Mesenchymal stem cell (in vitro differentiated cells and primary cell): ENCODE measurements around the gene UGT2B17.

Source experiments
- DNase-seq: peaks from one replicate; pipeline ENCODE4 v3.0.0-alpha.2; 2013
- H2AFZ ChIP-seq: one replicate; pipeline ENCODE4 v1.6.1; 2013; ENCODE audit warnings: low read depth, mild to moderate bottlenecking, control low read depth, inconsistent platforms, low read length, moderate library complexity
- H2AK5ac ChIP-seq: 2 replicates; pipeline ENCODE4 v1.6.1; 2013; ENCODE audit warnings: low read length, moderate library complexity, mild to moderate bottlenecking, inconsistent platforms; ENCODE audit not compliant: severe bottlenecking
- H2BK120ac ChIP-seq: one replicate; pipeline ENCODE4 v1.6.1; 2013; ENCODE audit warnings: low read depth, mild to moderate bottlenecking, inconsistent platforms, low read length, moderate library complexity
- H2BK12ac ChIP-seq, 2 experiments: one replicate each; pipeline ENCODE4 v1.6.1; 2013; ENCODE audit warnings: inconsistent platforms in 2 of 2, low read length in 2 of 2, mild to moderate bottlenecking in 2 of 2, moderate library complexity in 2 of 2, control low read depth in 1 of 2
- H2BK15ac ChIP-seq: one replicate; pipeline ENCODE4 v1.6.1; 2013; ENCODE audit warnings: mild to moderate bottlenecking, low read depth, inconsistent platforms; ENCODE audit not compliant: poor library complexity, severe bottlenecking
- H2BK5ac ChIP-seq: 2 replicates; pipeline ENCODE4 v1.6.1; 2013; ENCODE audit warnings: low read depth, mild to moderate bottlenecking, low read length, control low read depth, inconsistent platforms; ENCODE audit not compliant: poor library complexity, severe bottlenecking
- H3K14ac ChIP-seq, 2 experiments: one replicate each; pipeline ENCODE4 v1.6.1; 2013; ENCODE audit warnings: inconsistent platforms in 2 of 2, low read length in 2 of 2, control low read depth in 1 of 2, mild to moderate bottlenecking in 1 of 2, moderate library complexity in 1 of 2
- H3K18ac ChIP-seq, 2 experiments: one replicate each; pipeline ENCODE4 v1.6.1; 2013; ENCODE audit warnings: inconsistent platforms in 2 of 2, low read length in 2 of 2, control low read depth in 1 of 2, low read depth in 1 of 2, mild to moderate bottlenecking in 1 of 2
- H3K23ac ChIP-seq, 2 experiments: one replicate each; pipeline ENCODE4 v1.6.1; 2013; ENCODE audit warnings: inconsistent platforms in 2 of 2, low read length in 2 of 2, mild to moderate bottlenecking in 2 of 2, moderate library complexity in 2 of 2, control low read depth in 1 of 2
- H3K27ac ChIP-seq: 2 replicates; pipeline ENCODE4 v1.5.1; 2013; ENCODE audit warnings: mild to moderate bottlenecking, moderate library complexity, low read length, control low read depth, inconsistent platforms; ENCODE audit not compliant: poor library complexity, severe bottlenecking
- H3K27me3 ChIP-seq, 2 experiments: 2 replicates each; pipeline versions ENCODE4 v1.6.1 to v1.7.0; 2013; ENCODE audit warnings: low read length in 2 of 2, mild to moderate bottlenecking in 2 of 2, moderate library complexity in 2 of 2, control low read depth in 1 of 2, inconsistent platforms in 1 of 2; ENCODE audit not compliant: control insufficient read depth in 1 of 2, insufficient read depth in 1 of 2
- H3K36me3 ChIP-seq, 2 experiments: 2 replicates each; pipeline versions ENCODE4 v1.6.1 to v1.7.0; 2013; ENCODE audit warnings: low read length in 2 of 2, control low read depth in 1 of 2, inconsistent platforms in 1 of 2, low read depth in 1 of 2, mild to moderate bottlenecking in 1 of 2; ENCODE audit not compliant: insufficient read depth in 2 of 2, control insufficient read depth in 1 of 2
- H3K4ac ChIP-seq, 2 experiments: one replicate each; pipeline ENCODE4 v1.6.1; 2013; ENCODE audit warnings: inconsistent platforms in 2 of 2, low read length in 2 of 2, mild to moderate bottlenecking in 2 of 2, moderate library complexity in 2 of 2, control low read depth in 1 of 2, low read depth in 1 of 2
- H3K4me1 ChIP-seq: 2 replicates; pipeline ENCODE4 v1.6.1; 2013; ENCODE audit warnings: low read depth, low read length, control low read depth; ENCODE audit not compliant: control insufficient read depth, insufficient read depth
- H3K4me2 ChIP-seq: 2 replicates; pipeline ENCODE4 v1.6.1; 2013; ENCODE audit warnings: low read length, mild to moderate bottlenecking, inconsistent platforms; ENCODE audit not compliant: poor library complexity, severe bottlenecking
- H3K4me3 ChIP-seq, 2 experiments: 2 replicates each; pipeline versions ENCODE4 v1.5.1 to v1.7.0; 2013; ENCODE audit warnings: low read length in 2 of 2, mild to moderate bottlenecking in 2 of 2, control low read depth in 1 of 2, low read depth in 1 of 2; ENCODE audit not compliant: insufficient read depth in 1 of 2
- H3K79me1 ChIP-seq: replicated peaks from 2 replicates; pipeline ENCODE4 v1.6.1; 2013; ENCODE audit warnings: mild to moderate bottlenecking, control low read depth, low read length, inconsistent platforms; ENCODE audit not compliant: poor library complexity, severe bottlenecking
- H3K9ac ChIP-seq: 2 replicates; pipeline ENCODE4 v1.7.0; 2013; ENCODE audit warnings: mild to moderate bottlenecking, low read length, moderate library complexity
- H3K9me3 ChIP-seq: 2 replicates; pipeline ENCODE4 v1.7.0; 2013; ENCODE audit warnings: mild to moderate bottlenecking, low read length; ENCODE audit not compliant: control insufficient read depth
- H4K8ac ChIP-seq: one replicate; pipeline ENCODE4 v1.6.1; 2013; ENCODE audit warnings: inconsistent platforms, mild to moderate bottlenecking, low read length, moderate library complexity
- H4K91ac ChIP-seq: one replicate; pipeline ENCODE4 v1.6.1; 2013; ENCODE audit warnings: mild to moderate bottlenecking, low read length, inconsistent platforms
- WGBS: methylation state at CpG from one replicate; pipeline ENCODE4 v1.1.7; 2013; ENCODE audit warnings: mixed read lengths; 5-methylcytosine and 5-hydroxymethylcytosine counted together

Gene UGT2B17

GRCh38 chr4:68594678-68595077 lies 18.6 kb upstream of the UGT2B17 start:
- no peak overlapping the region for H2AFZ ChIP-seq
- H3K9ac ChIP-seq, result no peak overlapping the region
- H3K4me3 ChIP-seq, result no peak overlapping the region
- H2BK120ac ChIP-seq, result no peak overlapping the region
- H4K8ac ChIP-seq, result no peak overlapping the region
- no peak overlapping the region for H3K23ac ChIP-seq
- no peaks in the 10 kb centered on the region for H3K27me3 ChIP-seq
- no peak for DNase-seq
- H3K14ac ChIP-seq, result no peak overlapping the region
- H3K4me2 ChIP-seq, result no peak overlapping the region
- no peaks in the 10 kb centered on the region for H3K4me1 ChIP-seq
- H2BK5ac ChIP-seq, result no peak overlapping the region
- H3K18ac ChIP-seq, result no peak overlapping the region
- no peaks in the 10 kb centered on the region for H3K36me3 ChIP-seq
- no peaks in the 10 kb centered on the region for H3K9me3 ChIP-seq
- H2AK5ac ChIP-seq, result no peak overlapping the region
- no peaks in the 10 kb centered on the region for H3K79me1 ChIP-seq
- H2BK12ac ChIP-seq, result no peak overlapping the region
- H2BK15ac ChIP-seq, result no peak overlapping the region
- no peak overlapping the region for H3K4ac ChIP-seq
- no peak overlapping the region for H3K27ac ChIP-seq
- no peak overlapping the region for H4K91ac ChIP-seq

GRCh38 chr4:68593112-68593511 lies 17.0 kb upstream of the UGT2B17 start:
- Histone ChIP-seq H3K4me3 (no peak overlapping the region), H3K79me1 (no peaks in the 10 kb centered on the region), H2BK12ac (no peak overlapping the region), H3K4me1 (no peaks in the 10 kb centered on the region), H3K9ac (no peak overlapping the region), H2BK120ac (no peak overlapping the region), H2BK5ac (no peak overlapping the region), H3K9me3 (no peaks in the 10 kb centered on the region), H3K4me2 (no peak overlapping the region), H3K27ac (no peak overlapping the region), H2AK5ac (no peak overlapping the region), H3K36me3 (no peaks in the 10 kb centered on the region), H3K23ac (no peak overlapping the region), H3K27me3 (no peaks in the 10 kb centered on the region), H2BK15ac (no peak overlapping the region), H4K8ac (no peak overlapping the region), H3K14ac (no peak overlapping the region), H4K91ac (no peak overlapping the region), H3K18ac (no peak overlapping the region), H3K4ac (no peak overlapping the region), H2AFZ (no peak overlapping the region)
- no peak for DNase-seq
- 23% methylated on average over 3 of the region's 4 CpGs for WGBS

- WGBS, result 33% methylated on average over 1 of the region's 1 CpG
- Histone ChIP-seq H3K18ac (no peak overlapping the region), H3K27me3 (no peaks in the 10 kb centered on the region), H4K8ac (no peak overlapping the region), H2AFZ (no peak overlapping the region), H2AK5ac (no peak overlapping the region), H3K36me3 (no peaks in the 10 kb centered on the region), H3K4me3 (no peak overlapping the region), H3K79me1 (no peaks in the 10 kb centered on the region), H3K27ac (no peak overlapping the region), H4K91ac (no peak overlapping the region), H3K9ac (no peak overlapping the region), H3K4me2 (no peak overlapping the region), H2BK15ac (no peak overlapping the region), H3K9me3 (no peaks in the 10 kb centered on the region), H2BK5ac (no peak overlapping the region), H2BK120ac (no peak overlapping the region), H3K4ac (no peak overlapping the region), H3K4me1 (no peaks in the 10 kb centered on the region), H3K23ac (no peak overlapping the region), H2BK12ac (no peak overlapping the region), H3K14ac (no peak overlapping the region)
- DNase-seq, result no peak
These were observed 16.6 kb upstream of the UGT2B17 start for GRCh38 chr4:68592673-68593072.

- H2AFZ ChIP-seq, result no peak overlapping the region
- H2BK15ac ChIP-seq, result no peak overlapping the region
- WGBS, result 53% methylated on average over 1 of the region's 1 CpG
These were observed 15.1 kb upstream of the UGT2B17 start for GRCh38 chr4:68591204-68591603.

More at GRCh38 chr4:68591204-68591603, 15.1 kb upstream of the UGT2B17 start:
- Histone ChIP-seq H4K91ac (no peak overlapping the region), H3K79me1 (no peaks in the 10 kb centered on the region), H3K23ac (no peak overlapping the region), H3K4me3 (no peak overlapping the region), H4K8ac (no peak overlapping the region), H2AK5ac (no peak overlapping the region), H3K18ac (no peak overlapping the region), H2BK120ac (no peak overlapping the region), H2BK5ac (no peak overlapping the region), H2BK12ac (no peak overlapping the region), H3K27me3 (no peaks in the 10 kb centered on the region), H3K4ac (no peak overlapping the region), H3K36me3 (no peaks in the 10 kb centered on the region), H3K27ac (no peak overlapping the region), H3K4me1 (no peaks in the 10 kb centered on the region), H3K14ac (no peak overlapping the region), H3K4me2 (no peak overlapping the region), H3K9me3 (no peaks in the 10 kb centered on the region), H3K9ac (no peak overlapping the region)
- DNase-seq, result no peak
